ENCODE data around the gene OPRM1.

Gene OPRM1

GRCh38 chr6:153994811-153995210 is 44.2 kb upstream of the OPRM1 start:
- no peaks in the 10 kb centered on the region for H3F3A ChIP-seq (ENCODE audit: control insufficient read depth, insufficient read depth)
- TF ChIP-seq EZH2phosphoT487 (IDR thresholded peaks at IDR 0.05; ENCODE audit: borderline replicate concordance, low read length) (no peak), CTCF (IDR thresholded peaks at IDR 0.05; ENCODE audit: low read depth, low read length, poor library complexity, severe bottlenecking) (no peak)

GRCh38 chr6:153997221-153997620 is 41.8 kb upstream of the OPRM1 start:
- no peak overlapping the region for H3K4me3 ChIP-seq (ENCODE audit: low read length)
- no peaks in the 10 kb centered on the region for H3K9me3 ChIP-seq (ENCODE audit: control insufficient read depth, insufficient read depth, low read length)
- H4K20me1 ChIP-seq (ENCODE audit: control insufficient read depth, insufficient read depth, low read depth, low read length) = no peaks in the 10 kb centered on the region
- H3K4me1 ChIP-seq (ENCODE audit: control insufficient read depth, low read length) = no peaks in the 10 kb centered on the region
- H3K9me2 ChIP-seq (replicated peaks; ENCODE audit: control insufficient read depth, low read length) = no peaks in the 10 kb centered on the region
- H3K36me3 ChIP-seq (ENCODE audit: control insufficient read depth, low read length) = no peaks in the 10 kb centered on the region
- H3K27ac ChIP-seq (ENCODE audit: low read depth, low read length) = no peak overlapping the region
- no peak for TF ChIP-seq EZH2phosphoT487 (IDR thresholded peaks at IDR 0.05; ENCODE audit: borderline replicate concordance, low read length)
- no peak overlapping the region for H3K4me2 ChIP-seq (ENCODE audit: low read length)
- H3K27me3 ChIP-seq (ENCODE audit: control insufficient read depth, low read length) = no peaks in the 10 kb centered on the region
- H3K79me2 ChIP-seq (ENCODE audit: control insufficient read depth, low read length) = no peaks in the 10 kb centered on the region
- no peaks in the 10 kb centered on the region for H3F3A ChIP-seq (ENCODE audit: control insufficient read depth, insufficient read depth)

More at GRCh38 chr6:153994811-153995210, 44.2 kb upstream of the OPRM1 start:
- H4K20me1 ChIP-seq (ENCODE audit: control insufficient read depth, insufficient read depth, low read depth, low read length) = no peaks in the 10 kb centered on the region
- H3K27ac ChIP-seq (ENCODE audit: low read depth, low read length) = no peak overlapping the region
- H3K79me2 ChIP-seq (ENCODE audit: control insufficient read depth, low read length) = no peaks in the 10 kb centered on the region
- H3K4me2 ChIP-seq (ENCODE audit: low read length) = no peak overlapping the region
- H3K27me3 ChIP-seq (ENCODE audit: control insufficient read depth, low read length) = no peaks in the 10 kb centered on the region
- no peaks in the 10 kb centered on the region for H3K36me3 ChIP-seq (ENCODE audit: control insufficient read depth, low read length)
- no peak overlapping the region for H3K4me3 ChIP-seq (ENCODE audit: low read length)
- no peaks in the 10 kb centered on the region for H3K9me3 ChIP-seq (ENCODE audit: control insufficient read depth, insufficient read depth, low read length)
- H3K4me1 ChIP-seq (ENCODE audit: control insufficient read depth, low read length) = no peaks in the 10 kb centered on the region
- H3K9me2 ChIP-seq (replicated peaks; ENCODE audit: control insufficient read depth, low read length) = no peaks in the 10 kb centered on the region

GRCh38 chr6:154001494-154002285 is 37.4 kb upstream of the OPRM1 start:
- Histone ChIP-seq H3K4me1 (ENCODE audit: control insufficient read depth, low read length) (no peaks in the 10 kb centered on the region), H3K79me2 (ENCODE audit: control insufficient read depth, low read length) (no peaks in the 10 kb centered on the region), H3K9me3 (ENCODE audit: control insufficient read depth, insufficient read depth, low read length) (no peaks in the 10 kb centered on the region; the same call in 1 of the 2 replicates), H3K27me3 (ENCODE audit: control insufficient read depth, low read length) (no peaks in the 10 kb centered on the region), H3K36me3 (ENCODE audit: control insufficient read depth, low read length) (no peaks in the 10 kb centered on the region), H3K9me2 (replicated peaks; ENCODE audit: control insufficient read depth, low read length) (no peaks in the 10 kb centered on the region), H3F3A (ENCODE audit: control insufficient read depth, insufficient read depth) (no peaks in the 10 kb centered on the region), H4K20me1 (ENCODE audit: control insufficient read depth, insufficient read depth, low read depth, low read length) (no peaks in the 10 kb centered on the region), H3K4me2 (ENCODE audit: low read length) (no peak overlapping the region), H3K27ac (ENCODE audit: low read depth, low read length) (no peak overlapping the region), H3K4me3 (ENCODE audit: low read length) (no peak overlapping the region)
- TF ChIP-seq EZH2phosphoT487 (IDR thresholded peaks at IDR 0.05; ENCODE audit: borderline replicate concordance, low read length) (no peak), CTCF (IDR thresholded peaks at IDR 0.05; ENCODE audit: low read depth, low read length, poor library complexity, severe bottlenecking) (no peak)

- Histone ChIP-seq H3K4me2 (ENCODE audit: low read length) (no peak overlapping the region), H3K36me3 (ENCODE audit: control insufficient read depth, low read length) (no peaks in the 10 kb centered on the region), H4K20me1 (ENCODE audit: control insufficient read depth, insufficient read depth, low read depth, low read length) (no peaks in the 10 kb centered on the region), H3K4me3 (ENCODE audit: low read length) (no peak overlapping the region), H3K27ac (ENCODE audit: low read depth, low read length) (no peak overlapping the region), H3K9me2 (replicated peaks; ENCODE audit: control insufficient read depth, low read length) (no peaks in the 10 kb centered on the region), H3K9me3 (ENCODE audit: control insufficient read depth, insufficient read depth, low read length) (no peaks in the 10 kb centered on the region; the same call in 1 of the 2 replicates), H3K4me1 (ENCODE audit: control insufficient read depth, low read length) (no peaks in the 10 kb centered on the region), H3K27me3 (ENCODE audit: control insufficient read depth, low read length) (no peaks in the 10 kb centered on the region), H3F3A (ENCODE audit: control insufficient read depth, insufficient read depth) (no peaks in the 10 kb centered on the region), H3K79me2 (ENCODE audit: control insufficient read depth, low read length) (no peaks in the 10 kb centered on the region)
- TF ChIP-seq EZH2phosphoT487 (IDR thresholded peaks at IDR 0.05; ENCODE audit: borderline replicate concordance, low read length) = no peak
- TF ChIP-seq CTCF (IDR thresholded peaks at IDR 0.05; ENCODE audit: low read depth, low read length, poor library complexity, severe bottlenecking) = no peak
Measured at GRCh38 chr6:154002894-154003293, 36.1 kb upstream of the OPRM1 start.
